Karpas-422 (cell line): Measurements from ENCODE around the gene GEMIN7. TPM values are rescaled to one million over a fixed set of nuclear protein-coding genes. Genes with fewer than 3 reads are reported as not detected.

Source experiments
- DNase-seq: peaks from one replicate; pipeline ENCODE4 v3.0.0-alpha.2; 2015
- H2AFZ ChIP-seq: fragments of 200-600 bp; sonication (generic); 2 replicates; pipeline ENCODE4 v1.6.1; 2014; ENCODE audit warnings: antibody characterized with exemption, low read length, mixed read lengths
- H3K27ac ChIP-seq: fragments of 200-600 bp; sonication (generic); 2 replicates; pipeline ENCODE4 v1.5.1; 2014; ENCODE audit warnings: mild to moderate bottlenecking, low read length, moderate library complexity
- H3K27me3 ChIP-seq: fragments of 200-600 bp; sonication (generic); 2 replicates; pipeline ENCODE4 v1.6.1; 2014; ENCODE audit warnings: low read length, mixed read lengths
- H3K36me3 ChIP-seq: fragments of 200-600 bp; sonication (generic); 2 replicates; pipeline ENCODE4 v1.6.1; 2014; ENCODE audit warnings: low read length, mixed read lengths; ENCODE audit not compliant: insufficient read depth
- H3K4me1 ChIP-seq: fragments of 200-600 bp; sonication (generic); 2 replicates; pipeline ENCODE4 v1.6.1; 2014; ENCODE audit warnings: mild to moderate bottlenecking, low read length, mixed read lengths
- H3K4me2 ChIP-seq: fragments of 200-600 bp; sonication (generic); 2 replicates; pipeline ENCODE4 v1.6.1; 2014; ENCODE audit warnings: low read length, low read depth, mild to moderate bottlenecking; ENCODE audit not compliant: poor library complexity, severe bottlenecking
- H3K4me3 ChIP-seq: fragments of 200-600 bp; sonication (generic); 2 replicates; pipeline ENCODE4 v1.5.1; 2014; ENCODE audit warnings: mild to moderate bottlenecking, antibody characterized with exemption, low read length, mixed read lengths
- H3K79me2 ChIP-seq: fragments of 200-600 bp; sonication (generic); 2 replicates; pipeline ENCODE4 v1.6.1; 2014; ENCODE audit warnings: mild to moderate bottlenecking, low read length, mixed read lengths
- H3K9ac ChIP-seq: fragments of 200-600 bp; sonication (generic); 2 replicates; pipeline ENCODE4 v1.6.0; 2014; ENCODE audit warnings: low read length
- H3K9me2 ChIP-seq: fragments of 200-600 bp; sonication (generic), shearing (Covaris generic); replicated peaks from 2 replicates; pipeline ENCODE4 v1.6.0; 2014; ENCODE audit warnings: mild to moderate bottlenecking, low read length, moderate library complexity; ENCODE audit not compliant: insufficient read depth
- H3K9me3 ChIP-seq: fragments of 300-700, 200-600 bp; sonication (generic); 2 replicates; pipeline ENCODE4 v1.6.1; 2014; ENCODE audit warnings: low read length, mixed read lengths
- H4K20me1 ChIP-seq: fragments of 200-600 bp; sonication (generic); 2 replicates; pipeline ENCODE4 v1.6.1; 2014; ENCODE audit warnings: mild to moderate bottlenecking, antibody characterized with exemption, low read length, low read depth; ENCODE audit not compliant: insufficient read depth
- total RNA-seq: library from RNA; depleted of rRNA; stranded (reverse); fragments of >200 nt; shearing (Covaris generic); gene quantifications from 2 replicates; pipeline ENCODE4 v1.2.3, GENCODE V29; 2014; ENCODE audit warnings: low replicate concordance

GEMIN7 gene
- total RNA-seq, 1 experiment from 2014 or later = 85.2 TPM

- Histone ChIP-seq H3K9ac (no peak overlapping the region), H3K27me3 (no peaks in the 10 kb centered on the region), H3K9me2 (no peaks in the 10 kb centered on the region), H3K4me1 (peaks cover 28% of the 10 kb centered on the region), H3K27ac (no peak overlapping the region), H3K36me3 (peaks cover 2% of the 10 kb centered on the region), H3K4me3 (no peak overlapping the region), H3K9me3 (no peaks in the 10 kb centered on the region), H3K4me2 (no peak overlapping the region), H3K79me2 (peaks cover 3% of the 10 kb centered on the region), H2AFZ (no peak overlapping the region), H4K20me1 (peaks cover 38% of the 10 kb centered on the region)
- peak; percentile 59 for DNase-seq
These were observed 10.0 kb upstream of the GEMIN7 start for GRCh38 chr19:45069056-45069455.

GRCh38 chr19:45070214-45070613 lies 8.8 kb upstream of the GEMIN7 start:
- Histone ChIP-seq H3K27me3 (no peaks in the 10 kb centered on the region), H3K4me2 (no peak overlapping the region), H3K4me3 (no peak overlapping the region), H3K36me3 (peaks cover 9% of the 10 kb centered on the region), H3K27ac (peak overlapping the region; percentile 61), H2AFZ (no peak overlapping the region), H3K79me2 (peaks cover 13% of the 10 kb centered on the region), H3K9ac (no peak overlapping the region), H4K20me1 (peaks cover 48% of the 10 kb centered on the region), H3K9me3 (no peaks in the 10 kb centered on the region), H3K9me2 (no peaks in the 10 kb centered on the region), H3K4me1 (peaks cover 39% of the 10 kb centered on the region)
- DNase-seq = peak; percentile 51

GRCh38 chr19:45070861-45071544 lies 8.1 kb upstream of the GEMIN7 start:
- Histone ChIP-seq H3K27me3 (no peaks in the 10 kb centered on the region), H2AFZ (no peak overlapping the region), H3K9me2 (no peaks in the 10 kb centered on the region), H3K9me3 (no peaks in the 10 kb centered on the region), H4K20me1 (peaks cover 48% of the 10 kb centered on the region), H3K4me2 (no peak overlapping the region), H3K79me2 (peaks cover 18% of the 10 kb centered on the region), H3K9ac (peak overlapping the region; percentile 4; the same call in 1 of the 2 replicates), H3K36me3 (peaks cover 9% of the 10 kb centered on the region), H3K27ac (peak overlapping the region; percentile 61), H3K4me1 (peaks cover 39% of the 10 kb centered on the region), H3K4me3 (no peak overlapping the region)
- DNase-seq = peak; percentile 60

GRCh38 chr19:45071545-45071938 lies 7.5 kb upstream of the GEMIN7 start:
- Histone ChIP-seq H3K79me2 (peaks cover 21% of the 10 kb centered on the region), H3K36me3 (peaks cover 9% of the 10 kb centered on the region), H2AFZ (no peak overlapping the region), H3K27ac (no peak overlapping the region; the same call in 1 of the 2 replicates), H3K9me2 (no peaks in the 10 kb centered on the region), H3K4me1 (peaks cover 41% of the 10 kb centered on the region), H3K4me3 (no peak overlapping the region), H3K9ac (no peak overlapping the region), H3K4me2 (no peak overlapping the region), H3K9me3 (no peaks in the 10 kb centered on the region), H3K27me3 (no peaks in the 10 kb centered on the region), H4K20me1 (peaks cover 48% of the 10 kb centered on the region)
- DNase-seq = no peak

- Histone ChIP-seq H3K9ac (no peak overlapping the region), H2AFZ (no peak overlapping the region), H3K9me3 (no peaks in the 10 kb centered on the region), H3K36me3 (peaks cover 9% of the 10 kb centered on the region), H3K4me1 (peaks cover 47% of the 10 kb centered on the region), H3K4me2 (no peak overlapping the region), H3K4me3 (no peak overlapping the region), H4K20me1 (peaks cover 48% of the 10 kb centered on the region), H3K27ac (no peak overlapping the region; the same call in 1 of the 2 replicates), H3K9me2 (no peaks in the 10 kb centered on the region), H3K27me3 (no peaks in the 10 kb centered on the region), H3K79me2 (peaks cover 27% of the 10 kb centered on the region)
- DNase-seq = no peak
These were observed 6.9 kb upstream of the GEMIN7 start for GRCh38 chr19:45071969-45072790.

- H3K4me1 ChIP-seq = peaks cover 63% of the 10 kb centered on the region
- H3K4me2 ChIP-seq = peak overlapping the region; percentile 100
- no peaks in the 10 kb centered on the region for H3K9me2 ChIP-seq
- H3K27ac ChIP-seq = peak overlapping the region; percentile 95
- H3K36me3 ChIP-seq = peaks cover 9% of the 10 kb centered on the region
- peaks cover 41% of the 10 kb centered on the region for H4K20me1 ChIP-seq
- no peaks in the 10 kb centered on the region for H3K27me3 ChIP-seq
- H3K4me3 ChIP-seq = peak overlapping the region; percentile 84
- peaks cover 47% of the 10 kb centered on the region for H3K79me2 ChIP-seq
- no peak for DNase-seq
- H3K9ac ChIP-seq = peak overlapping the region; percentile 75
- no peak overlapping the region for H2AFZ ChIP-seq
- no peaks in the 10 kb centered on the region for H3K9me3 ChIP-seq
These were observed 4.2 kb upstream of the GEMIN7 start for GRCh38 chr19:45074744-45075300.

- H4K20me1 ChIP-seq = peaks cover 38% of the 10 kb centered on the region
- peak overlapping the region; percentile 96 for H3K27ac ChIP-seq
- H3K9ac ChIP-seq = peak overlapping the region; percentile 94
- H3K27me3 ChIP-seq = no peaks in the 10 kb centered on the region
- H3K4me1 ChIP-seq = peaks cover 66% of the 10 kb centered on the region
- no peak overlapping the region for H2AFZ ChIP-seq
- H3K9me3 ChIP-seq = no peaks in the 10 kb centered on the region
- peaks cover 53% of the 10 kb centered on the region for H3K79me2 ChIP-seq
- no peaks in the 10 kb centered on the region for H3K9me2 ChIP-seq
- peak overlapping the region; percentile 100 for H3K4me2 ChIP-seq
- H3K36me3 ChIP-seq = peaks cover 9% of the 10 kb centered on the region
- peak overlapping the region; percentile 98 for H3K4me3 ChIP-seq
- DNase-seq = peak; percentile 97
These were observed 3.6 kb upstream of the GEMIN7 start for GRCh38 chr19:45075301-45076028.
